ENCODE data around the gene SNAI3.

The SNAI3 gene

GRCh38 chr16:88697116-88697830 is 11.0 kb upstream of the SNAI3 start:
- TF ChIP-seq EZH2phosphoT487 (conservative IDR thresholded peaks at IDR 0.05; ENCODE audit: low read length), result no peak
- TF ChIP-seq CTCF (IDR thresholded peaks at IDR 0.05; ENCODE audit: insufficient read depth, low read length, poor library complexity, severe bottlenecking), result no peak
- Histone ChIP-seq H3K27ac (ENCODE audit: low read depth, low read length) (no peak overlapping the region), H3K27me3 (ENCODE audit: low read length) (no peaks in the 10 kb centered on the region), H2AFZ (ENCODE audit: low read depth, low read length, severe bottlenecking) (no peak overlapping the region), H3K79me2 (ENCODE audit: insufficient read depth, low read length) (no peaks in the 10 kb centered on the region), H3F3A (ENCODE audit: insufficient read depth) (no peaks in the 10 kb centered on the region), H3K9me3 (ENCODE audit: insufficient read depth, low read length) (no peaks in the 10 kb centered on the region), H3K9me2 (replicated peaks; ENCODE audit: insufficient read depth, low read length) (no peaks in the 10 kb centered on the region), H3K9ac (ENCODE audit: low read length) (no peak overlapping the region), H3K36me3 (ENCODE audit: low read length) (no peaks in the 10 kb centered on the region), H4K20me1 (ENCODE audit: low read depth, low read length) (no peaks in the 10 kb centered on the region), H3K4me2 (ENCODE audit: low read depth, low read length, poor library complexity, severe bottlenecking) (no peak overlapping the region), H3K4me3 (ENCODE audit: insufficient read depth, low read length, poor library complexity, severe bottlenecking) (no peak overlapping the region)

DNA sequence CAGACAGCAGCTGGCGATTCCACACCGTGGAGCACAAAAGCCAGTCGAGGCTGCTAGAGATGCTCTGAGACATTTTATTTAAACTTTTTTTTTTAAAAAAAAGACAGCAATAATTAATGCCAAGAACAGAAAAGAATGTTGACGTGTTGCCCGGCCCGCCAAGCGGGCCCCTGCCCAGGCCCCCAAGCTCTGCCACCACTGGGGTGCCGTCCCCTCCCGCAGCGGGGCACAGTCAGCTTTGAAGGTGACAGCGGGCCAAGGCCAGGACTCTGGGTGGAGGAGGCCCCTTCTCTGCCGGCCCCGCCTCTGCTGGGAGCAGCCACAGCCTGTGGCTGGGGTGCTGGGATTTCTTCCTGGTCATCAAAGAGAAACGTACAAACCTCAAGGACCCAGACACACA is 10.1 kb upstream of the SNAI3 start:
- Histone ChIP-seq H3K9ac (ENCODE audit: low read length) (no peak overlapping the region), H3K27me3 (ENCODE audit: low read length) (no peaks in the 10 kb centered on the region), H3K9me3 (ENCODE audit: insufficient read depth, low read length) (no peaks in the 10 kb centered on the region), H3K4me3 (ENCODE audit: insufficient read depth, low read length, poor library complexity, severe bottlenecking) (no peak overlapping the region), H3K79me2 (ENCODE audit: insufficient read depth, low read length) (no peaks in the 10 kb centered on the region), H3K36me3 (ENCODE audit: low read length) (no peaks in the 10 kb centered on the region), H3F3A (ENCODE audit: insufficient read depth) (no peaks in the 10 kb centered on the region), H3K9me2 (replicated peaks; ENCODE audit: insufficient read depth, low read length) (no peaks in the 10 kb centered on the region), H4K20me1 (ENCODE audit: low read depth, low read length) (no peaks in the 10 kb centered on the region), H3K4me2 (ENCODE audit: low read depth, low read length, poor library complexity, severe bottlenecking) (no peak overlapping the region), H2AFZ (ENCODE audit: low read depth, low read length, severe bottlenecking) (no peak overlapping the region), H3K27ac (ENCODE audit: low read depth, low read length) (no peak overlapping the region)
- TF ChIP-seq EZH2phosphoT487 (conservative IDR thresholded peaks at IDR 0.05; ENCODE audit: low read length) (no peak), CTCF (IDR thresholded peaks at IDR 0.05; ENCODE audit: insufficient read depth, low read length, poor library complexity, severe bottlenecking) (no peak)

GRCh38 chr16:88695753-88696152 is 9.4 kb upstream of the SNAI3 start:
- no peaks in the 10 kb centered on the region for H4K20me1 ChIP-seq (ENCODE audit: low read depth, low read length)
- no peak overlapping the region for H3K4me3 ChIP-seq (ENCODE audit: insufficient read depth, low read length, poor library complexity, severe bottlenecking)
- H3K9me3 ChIP-seq (ENCODE audit: insufficient read depth, low read length), result no peaks in the 10 kb centered on the region
- no peaks in the 10 kb centered on the region for H3F3A ChIP-seq (ENCODE audit: insufficient read depth)
- no peak overlapping the region for H3K27ac ChIP-seq (ENCODE audit: low read depth, low read length)
- no peaks in the 10 kb centered on the region for H3K27me3 ChIP-seq (ENCODE audit: low read length)
- H3K9ac ChIP-seq (ENCODE audit: low read length), result no peak overlapping the region
- no peaks in the 10 kb centered on the region for H3K36me3 ChIP-seq (ENCODE audit: low read length)
- TF ChIP-seq EZH2phosphoT487 (conservative IDR thresholded peaks at IDR 0.05; ENCODE audit: low read length) (no peak), CTCF (IDR thresholded peaks at IDR 0.05; ENCODE audit: insufficient read depth, low read length, poor library complexity, severe bottlenecking) (no peak)
- no peaks in the 10 kb centered on the region for H3K9me2 ChIP-seq (replicated peaks; ENCODE audit: insufficient read depth, low read length)
- no peak overlapping the region for H2AFZ ChIP-seq (ENCODE audit: low read depth, low read length, severe bottlenecking)
- H3K4me2 ChIP-seq (ENCODE audit: low read depth, low read length, poor library complexity, severe bottlenecking), result no peak overlapping the region
- no peaks in the 10 kb centered on the region for H3K79me2 ChIP-seq (ENCODE audit: insufficient read depth, low read length)

Measured in SU-DHL-6 (cell line).